GM18873 (cell line): ENCODE data around the gene ORC1.

ENCODE experiments used
- ATAC-seq: cut with Tn5 transposase; IDR thresholded peaks from one replicate; pipeline ENCODE4 v1.9.1; 2021; ENCODE audit warnings: mild to moderate bottlenecking, moderate library complexity, moderate number of reproducible peaks; ENCODE audit not compliant: unreplicated experiment, low FRiP score

ORC1 gene

GRCh38 chr1:52348704-52349300, 55.4 kb downstream of the ORC1 start:
- no peak for ATAC-seq

DNA sequence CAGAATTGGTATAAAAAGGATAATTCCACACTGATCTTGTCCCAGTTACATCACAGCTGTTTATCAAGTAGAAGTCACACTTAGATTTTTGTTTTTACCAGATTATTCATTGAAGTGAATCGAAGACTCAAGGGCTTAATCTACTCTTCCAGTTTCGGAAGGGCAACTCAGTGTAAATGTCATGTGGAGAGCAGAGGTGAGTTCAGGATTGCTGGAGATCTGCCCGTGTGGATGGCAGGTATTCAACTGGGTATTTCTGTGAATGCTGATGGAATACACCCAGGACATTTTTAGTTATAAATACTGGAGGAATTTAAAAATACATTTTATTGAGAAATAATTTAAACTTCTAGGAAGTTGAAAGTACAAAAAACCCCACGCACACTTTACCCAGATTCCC, 57.6 kb downstream of the ORC1 start:
- ATAC-seq: no peak

DNA sequence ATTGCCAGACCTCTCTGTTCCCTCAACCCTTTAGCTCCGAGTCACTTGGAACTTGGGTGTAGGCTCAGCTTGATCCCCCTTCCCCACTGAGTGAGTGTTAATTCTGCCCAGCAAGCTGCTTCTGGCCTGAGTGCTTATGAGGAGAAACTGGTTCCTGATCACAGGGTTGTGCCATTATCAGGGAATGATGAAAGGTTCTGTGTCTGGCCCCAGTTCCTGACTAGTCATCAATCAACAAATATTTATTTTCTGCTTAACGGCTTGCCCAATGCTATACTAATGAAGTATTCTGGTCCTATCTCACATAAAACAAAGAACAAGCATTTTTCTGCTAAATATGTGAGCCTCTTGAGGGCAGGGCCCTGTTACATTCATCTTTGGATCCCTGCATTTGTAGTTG, 59.0 kb downstream of the ORC1 start:
- no peak for ATAC-seq

- ATAC-seq: no peak
These were observed 60.2 kb downstream of the ORC1 start for GRCh38 chr1:52343979-52344378.

DNA sequence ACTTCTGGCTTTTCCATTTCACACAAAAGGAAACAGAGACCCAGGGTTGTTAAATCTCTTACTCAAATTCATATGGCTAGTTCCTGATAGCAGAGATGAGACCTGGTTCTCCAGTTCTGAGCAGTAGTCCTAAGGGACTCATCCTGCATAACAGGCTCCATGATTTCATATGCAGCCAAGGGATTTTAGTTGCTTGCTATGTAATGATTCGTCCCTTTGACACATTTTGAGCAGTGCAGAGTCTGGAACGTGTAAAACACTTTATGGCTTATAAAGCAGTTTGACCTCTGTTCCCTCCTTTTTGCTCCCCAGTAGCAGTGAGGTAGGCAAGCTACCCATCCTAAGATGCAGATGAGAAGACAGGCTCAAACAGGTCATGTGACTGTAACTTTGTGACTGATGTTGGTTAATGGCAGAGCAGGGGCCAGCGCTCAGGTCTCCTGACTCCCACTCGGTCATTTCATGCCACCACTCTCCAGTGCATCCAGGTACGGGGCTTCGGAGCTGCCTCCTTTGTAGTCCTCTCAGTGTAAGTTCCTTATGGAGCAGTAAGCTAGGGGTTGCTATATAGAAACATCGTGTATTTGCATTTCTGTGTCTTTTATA, 62.5 kb downstream of the ORC1 start:
- ATAC-seq: no peak

DNA sequence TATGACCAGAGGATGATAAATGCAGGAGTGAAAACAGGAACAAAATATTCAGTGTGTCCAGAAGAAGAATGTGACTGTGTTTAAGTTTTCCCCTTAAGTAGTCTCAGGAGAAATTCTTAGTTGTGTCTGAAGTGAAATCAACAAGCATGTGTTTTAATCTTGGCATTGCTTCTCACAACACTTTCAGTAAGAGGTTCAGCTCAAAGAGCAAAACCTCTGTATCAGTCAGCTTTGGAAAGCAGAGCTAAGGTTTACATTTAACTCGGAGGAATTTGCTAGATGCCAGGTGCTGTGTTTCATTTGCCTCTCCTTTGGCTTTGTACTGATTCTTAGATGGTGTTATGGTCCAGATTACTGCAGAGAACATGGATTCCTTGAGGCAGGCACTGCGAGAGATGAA, 66.8 kb downstream of the ORC1 start:
- no peak for ATAC-seq

DNA sequence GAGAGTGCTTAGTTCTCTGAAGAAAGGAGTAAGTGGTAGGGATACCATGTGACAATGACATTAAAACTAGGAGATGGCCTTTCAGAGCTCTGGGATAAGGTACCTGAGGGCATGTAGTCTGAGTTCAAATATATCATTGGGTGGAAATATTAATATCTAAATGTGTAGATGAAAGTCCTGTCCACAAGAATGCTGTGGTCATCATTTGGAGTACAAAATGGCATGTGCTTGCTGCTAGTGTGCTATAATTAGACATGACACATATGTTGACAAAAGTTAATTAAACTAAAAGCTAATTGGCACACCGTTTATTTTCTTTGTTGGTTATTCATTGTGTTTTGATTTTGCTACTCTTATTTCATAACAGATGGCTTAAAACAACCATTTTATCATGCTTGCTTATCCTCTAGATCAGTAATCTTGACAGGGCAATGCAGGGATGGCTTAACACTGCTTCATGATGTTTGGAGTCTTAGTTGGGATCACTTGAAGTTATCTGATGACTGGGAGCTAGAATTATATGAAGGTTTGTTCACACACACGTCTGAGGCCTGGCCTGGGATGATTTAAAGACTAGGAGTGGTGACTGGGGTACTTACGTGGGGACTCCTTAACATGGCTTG, 69.2 kb downstream of the ORC1 start:
- no peak for ATAC-seq

- no peak for ATAC-seq
These were observed 71.8 kb downstream of the ORC1 start for GRCh38 chr1:52332411-52332810.

DNA sequence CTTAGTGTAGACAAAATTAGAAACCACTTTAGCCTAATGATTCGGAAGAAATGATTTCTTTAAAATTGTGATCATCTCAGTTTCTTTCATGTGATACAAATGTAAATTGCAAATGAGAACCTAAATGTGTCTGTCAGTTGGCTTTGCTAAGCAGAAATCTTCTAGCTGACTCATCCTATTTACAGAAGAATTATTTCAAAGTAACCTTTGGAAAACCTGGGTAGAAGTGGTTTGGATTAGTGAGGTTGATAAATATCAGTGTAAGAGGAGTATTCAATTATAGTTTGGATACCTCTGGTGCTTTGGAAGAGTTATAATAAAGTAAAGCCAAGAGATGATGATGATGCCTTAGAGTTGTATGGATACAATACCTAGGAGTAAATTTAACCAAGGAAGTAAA, 75.6 kb downstream of the ORC1 start:
- no peak for ATAC-seq

- ATAC-seq: no peak
These were observed 78.4 kb downstream of the ORC1 start for GRCh38 chr1:52325786-52326185.

DNA sequence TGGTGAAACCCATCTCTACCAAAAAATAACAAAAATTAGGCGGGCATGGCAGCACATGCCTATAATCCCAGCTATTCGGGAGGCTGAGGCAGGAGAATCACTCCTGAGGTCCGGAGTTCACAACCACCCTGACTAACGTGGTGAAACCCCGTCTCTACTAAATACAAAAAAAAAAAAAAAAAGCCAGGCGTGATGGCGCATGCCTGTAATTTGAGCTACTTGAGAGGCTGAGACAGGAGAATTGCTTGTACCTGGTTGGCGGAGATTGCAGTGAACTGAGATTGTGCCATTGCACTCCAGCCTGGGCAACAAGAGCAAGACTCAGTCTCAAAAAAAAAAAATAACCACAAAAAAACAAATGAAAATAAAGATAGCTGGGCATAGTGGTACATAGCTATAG, 80.5 kb downstream of the ORC1 start:
- no peak for ATAC-seq
